ENCODE measurements around the gene POM121L12.

GRCh38 chr7:53003653-53004445 lies 31.6 kb upstream of the POM121L12 start:
- TF ChIP-seq MAZ (IDR thresholded peaks at IDR 0.05; ENCODE audit: borderline replicate concordance, low read depth, low read length), result no peak
- no peak for TF ChIP-seq CTCF (conservative IDR thresholded peaks at IDR 0.05; ENCODE audit: low read depth, low read length)
- TF ChIP-seq POLR2A (IDR thresholded peaks at IDR 0.05; ENCODE audit: low read depth, low read length), result no peak
- no peak for TF ChIP-seq USF2 (IDR thresholded peaks at IDR 0.05; ENCODE audit: low read depth, low read length)
